GM18505 (cell line): Measurements from ENCODE around the gene IFT172.

Experiments used
- ATAC-seq: cut with Tn5 transposase; IDR thresholded peaks from one replicate; pipeline ENCODE4 v1.9.1; 2021; ENCODE audit not compliant: unreplicated experiment
- POLR2A ChIP-seq: IDR thresholded peaks from 4 replicates; pipeline ENCODE4 v1.6.1; 2011; ENCODE audit warnings: borderline replicate concordance; ENCODE audit not compliant: insufficient read depth, insufficient read length; ENCODE audit errors: extremely low read depth

IFT172 gene

GRCh38 chr2:27400348-27401135 is 89.0 kb downstream of the IFT172 start:
- no peak for ATAC-seq
- no peak for TF ChIP-seq POLR2A

- no peak for ATAC-seq
- TF ChIP-seq POLR2A: no peak
Measured at GRCh38 chr2:27398962-27399361, 90.6 kb downstream of the IFT172 start.
